ENCODE data around the gene MRFAP1. TPM values are rescaled to one million over a fixed set of nuclear protein-coding genes. Genes with fewer than 3 reads are reported as not detected.
"Not testable (repeated sequence)": the region's sequence is repeated elsewhere in the genome, so short reads cannot be mapped to it uniquely, and the experiment has no call there.

The MRFAP1 gene
- total and polyA plus RNA-seq, 10 donors: 133 to 299 (median 219) TPM

GRCh38 chr4:6665320-6665654, 24.8 kb downstream of the MRFAP1 start:
- TF ChIP-seq POLR2AphosphoS5 (IDR thresholded peaks at IDR 0.05) (no peak), CTCF (IDR thresholded peaks at IDR 0.05 in 8 of 11, conservative IDR thresholded peaks at IDR 0.05 in 3 of 11) (no peak), POLR2A (IDR thresholded peaks at IDR 0.05) (no peak)
- DNase-seq: peak; percentile 6
- Histone ChIP-seq H3K4me3 (no peak overlapping the region), H3K4me1 (peaks cover 0 to 14% (median 11%) of the 10 kb centered on the region in 6 donors), H3K9me3 (no peaks in the 10 kb centered on the region), H3K27me3 (replicated peaks in 1 of 7) (peaks cover 0 to 44% (median 9%) of the 10 kb centered on the region in 7 donors), H3K36me3 (peaks cover 0 to 16% (median 0%) of the 10 kb centered on the region in 6 donors), H3K27ac (no peak overlapping the region)
- intact Hi-C loops (cut with DNase I; ENCODE audit: low total_unique reads): no loop called here
- WGBS, 5 donors: 94 to 98% (median 98%) methylated on average over 9 of the region's 9 CpGs

GRCh38 chr4:6668391-6668790, 27.9 kb downstream of the MRFAP1 start:
- no peak for TF ChIP-seq CTCF (IDR thresholded peaks at IDR 0.05 in 8 of 11, conservative IDR thresholded peaks at IDR 0.05 in 3 of 11)
- no peak for TF ChIP-seq POLR2A (IDR thresholded peaks at IDR 0.05)
- no peak for TF ChIP-seq POLR2AphosphoS5 (IDR thresholded peaks at IDR 0.05)
- Histone ChIP-seq H3K36me3 (peaks cover 0 to 17% (median 0%) of the 10 kb centered on the region in 6 donors), H3K27me3 (replicated peaks in 1 of 7) (peaks cover 0 to 26% (median 9%) of the 10 kb centered on the region in 7 donors), H3K27ac (no peak overlapping the region), H3K4me1 (peaks cover 0 to 27% (median 13%) of the 10 kb centered on the region in 6 donors), H3K9me3 (no peaks in the 10 kb centered on the region), H3K4me3 (no peak overlapping the region)
- 83 to 92% (median 88%) methylated on average over 11 of the region's 11 CpGs for WGBS, 5 donors
- peak; percentile 58 for DNase-seq
- intact Hi-C loops (cut with DNase I; ENCODE audit: low total_unique reads): no loop called here

GRCh38 chr4:6671648-6672047, 31.2 kb downstream of the MRFAP1 start:
- intact Hi-C loops (cut with DNase I; ENCODE audit: low total_unique reads): no loop called here
- Histone ChIP-seq H3K9me3 (no peaks in the 10 kb centered on the region), H3K27me3 (replicated peaks in 1 of 7) (no peaks in the 10 kb centered on the region), H3K27ac (no peak overlapping the region), H3K4me1 (peaks cover 18 to 38% (median 26%) of the 10 kb centered on the region in 6 donors), H3K4me3 (no peak overlapping the region), H3K36me3 (peaks cover 0 to 31% (median 0%) of the 10 kb centered on the region in 6 donors)
- TF ChIP-seq POLR2AphosphoS5 (IDR thresholded peaks at IDR 0.05): no peak
- TF ChIP-seq POLR2A (IDR thresholded peaks at IDR 0.05): no peak
- no peak for TF ChIP-seq CTCF (IDR thresholded peaks at IDR 0.05 in 8 of 11, conservative IDR thresholded peaks at IDR 0.05 in 3 of 11)
- WGBS, 5 donors: 44 to 100% (median 88%) methylated on average over 1 of the region's 1 CpG
- no peak for DNase-seq

- no peak overlapping the region for H3K4me3 ChIP-seq
- TF ChIP-seq POLR2AphosphoS5 (IDR thresholded peaks at IDR 0.05) (no peak), CTCF (IDR thresholded peaks at IDR 0.05 in 8 of 11, conservative IDR thresholded peaks at IDR 0.05 in 3 of 11) (no peak), POLR2A (IDR thresholded peaks at IDR 0.05) (no peak)
- 94 to 96% (median 96%) methylated on average over 19 of the region's 19 CpGs for WGBS, 5 donors
- peak; percentile 75 for DNase-seq
- H3K4me1 ChIP-seq: peaks cover 23 to 43% (median 31%) of the 10 kb centered on the region in 6 donors
- no peak overlapping the region for H3K27ac ChIP-seq
- peaks cover 0 to 35% (median 0%) of the 10 kb centered on the region in 6 donors for H3K36me3 ChIP-seq
- no peaks in the 10 kb centered on the region for H3K27me3 ChIP-seq (replicated peaks in 1 of 7)
- H3K9me3 ChIP-seq: no peaks in the 10 kb centered on the region
- intact Hi-C loops (cut with DNase I; ENCODE audit: low total_unique reads): no loop called here
Observed at GRCh38 chr4:6672131-6672530, 31.6 kb downstream of the MRFAP1 start.

- H3K36me3 ChIP-seq: peaks cover 0 to 40% (median 0%) of the 10 kb centered on the region in 6 donors
- peak overlapping the region in 5 of 8 donors; percentile 86 to 92 (median 91) for H3K27ac ChIP-seq
- 97 to 98% (median 98%) methylated on average over 20 to 34 of the region's 34 CpGs; no CpG with 5 or more reads in 1 of the 5 donors for WGBS, 5 donors
- H3K9me3 ChIP-seq; intact Hi-C loops (cut with DNase I; ENCODE audit: low total_unique reads); H3K27me3 ChIP-seq (replicated peaks in 1 of 7): not testable (repeated sequence)
- peak; percentile 88 for DNase-seq
- H3K4me1 ChIP-seq: peaks cover 28 to 48% (median 36%) of the 10 kb centered on the region in 6 donors
- H3K4me3 ChIP-seq: peak overlapping the region in 3 of 8 donors; percentile 81 to 88 (median 85)
Observed at GRCh38 chr4:6672541-6673190, 32.2 kb downstream of the MRFAP1 start.
